Mesenchymal stem cell (in vitro differentiated cells and primary cell): ENCODE data around the gene PHF1.
"Not testable (repeated sequence)": the region's sequence is repeated elsewhere in the genome, so short reads cannot be mapped to it uniquely, and the experiment has no call there.

ENCODE experiments used
- DNase-seq: peaks from one replicate; pipeline ENCODE4 v3.0.0-alpha.2; 2013
- H2AFZ ChIP-seq: one replicate; pipeline ENCODE4 v1.6.1; 2013; ENCODE audit warnings: low read depth, mild to moderate bottlenecking, control low read depth, inconsistent platforms, low read length, moderate library complexity
- H2AK5ac ChIP-seq: 2 replicates; pipeline ENCODE4 v1.6.1; 2013; ENCODE audit warnings: low read length, moderate library complexity, mild to moderate bottlenecking, inconsistent platforms; ENCODE audit not compliant: severe bottlenecking
- H2BK120ac ChIP-seq: one replicate; pipeline ENCODE4 v1.6.1; 2013; ENCODE audit warnings: low read depth, mild to moderate bottlenecking, inconsistent platforms, low read length, moderate library complexity
- H2BK12ac ChIP-seq, 2 experiments: one replicate each; pipeline ENCODE4 v1.6.1; 2013; ENCODE audit warnings: inconsistent platforms in 2 of 2, low read length in 2 of 2, mild to moderate bottlenecking in 2 of 2, moderate library complexity in 2 of 2, control low read depth in 1 of 2
- H2BK15ac ChIP-seq: one replicate; pipeline ENCODE4 v1.6.1; 2013; ENCODE audit warnings: mild to moderate bottlenecking, low read depth, inconsistent platforms; ENCODE audit not compliant: poor library complexity, severe bottlenecking
- H2BK5ac ChIP-seq: 2 replicates; pipeline ENCODE4 v1.6.1; 2013; ENCODE audit warnings: low read depth, mild to moderate bottlenecking, low read length, control low read depth, inconsistent platforms; ENCODE audit not compliant: poor library complexity, severe bottlenecking
- H3K14ac ChIP-seq, 2 experiments: one replicate each; pipeline ENCODE4 v1.6.1; 2013; ENCODE audit warnings: inconsistent platforms in 2 of 2, low read length in 2 of 2, control low read depth in 1 of 2, mild to moderate bottlenecking in 1 of 2, moderate library complexity in 1 of 2
- H3K18ac ChIP-seq, 2 experiments: one replicate each; pipeline ENCODE4 v1.6.1; 2013; ENCODE audit warnings: inconsistent platforms in 2 of 2, low read length in 2 of 2, control low read depth in 1 of 2, low read depth in 1 of 2, mild to moderate bottlenecking in 1 of 2
- H3K23ac ChIP-seq, 2 experiments: one replicate each; pipeline ENCODE4 v1.6.1; 2013; ENCODE audit warnings: inconsistent platforms in 2 of 2, low read length in 2 of 2, mild to moderate bottlenecking in 2 of 2, moderate library complexity in 2 of 2, control low read depth in 1 of 2
- H3K27ac ChIP-seq: 2 replicates; pipeline ENCODE4 v1.5.1; 2013; ENCODE audit warnings: mild to moderate bottlenecking, moderate library complexity, low read length, control low read depth, inconsistent platforms; ENCODE audit not compliant: poor library complexity, severe bottlenecking
- H3K27me3 ChIP-seq, 2 experiments: 2 replicates each; pipeline versions ENCODE4 v1.6.1 to v1.7.0; 2013; ENCODE audit warnings: low read length in 2 of 2, mild to moderate bottlenecking in 2 of 2, moderate library complexity in 2 of 2, control low read depth in 1 of 2, inconsistent platforms in 1 of 2; ENCODE audit not compliant: control insufficient read depth in 1 of 2, insufficient read depth in 1 of 2
- H3K36me3 ChIP-seq, 2 experiments: 2 replicates each; pipeline versions ENCODE4 v1.6.1 to v1.7.0; 2013; ENCODE audit warnings: low read length in 2 of 2, control low read depth in 1 of 2, inconsistent platforms in 1 of 2, low read depth in 1 of 2, mild to moderate bottlenecking in 1 of 2; ENCODE audit not compliant: insufficient read depth in 2 of 2, control insufficient read depth in 1 of 2
- H3K4ac ChIP-seq, 2 experiments: one replicate each; pipeline ENCODE4 v1.6.1; 2013; ENCODE audit warnings: inconsistent platforms in 2 of 2, low read length in 2 of 2, mild to moderate bottlenecking in 2 of 2, moderate library complexity in 2 of 2, control low read depth in 1 of 2, low read depth in 1 of 2
- H3K4me1 ChIP-seq: 2 replicates; pipeline ENCODE4 v1.6.1; 2013; ENCODE audit warnings: low read depth, low read length, control low read depth; ENCODE audit not compliant: control insufficient read depth, insufficient read depth
- H3K4me2 ChIP-seq: 2 replicates; pipeline ENCODE4 v1.6.1; 2013; ENCODE audit warnings: low read length, mild to moderate bottlenecking, inconsistent platforms; ENCODE audit not compliant: poor library complexity, severe bottlenecking
- H3K4me3 ChIP-seq, 2 experiments: 2 replicates each; pipeline versions ENCODE4 v1.5.1 to v1.7.0; 2013; ENCODE audit warnings: low read length in 2 of 2, mild to moderate bottlenecking in 2 of 2, control low read depth in 1 of 2, low read depth in 1 of 2; ENCODE audit not compliant: insufficient read depth in 1 of 2
- H3K79me1 ChIP-seq: replicated peaks from 2 replicates; pipeline ENCODE4 v1.6.1; 2013; ENCODE audit warnings: mild to moderate bottlenecking, control low read depth, low read length, inconsistent platforms; ENCODE audit not compliant: poor library complexity, severe bottlenecking
- H3K9ac ChIP-seq: 2 replicates; pipeline ENCODE4 v1.7.0; 2013; ENCODE audit warnings: mild to moderate bottlenecking, low read length, moderate library complexity
- H3K9me3 ChIP-seq: 2 replicates; pipeline ENCODE4 v1.7.0; 2013; ENCODE audit warnings: mild to moderate bottlenecking, low read length; ENCODE audit not compliant: control insufficient read depth
- H4K8ac ChIP-seq: one replicate; pipeline ENCODE4 v1.6.1; 2013; ENCODE audit warnings: inconsistent platforms, mild to moderate bottlenecking, low read length, moderate library complexity
- H4K91ac ChIP-seq: one replicate; pipeline ENCODE4 v1.6.1; 2013; ENCODE audit warnings: mild to moderate bottlenecking, low read length, inconsistent platforms
- WGBS: methylation state at CpG from one replicate; pipeline ENCODE4 v1.1.7; 2013; ENCODE audit warnings: mixed read lengths; 5-methylcytosine and 5-hydroxymethylcytosine counted together

The PHF1 gene

DNA sequence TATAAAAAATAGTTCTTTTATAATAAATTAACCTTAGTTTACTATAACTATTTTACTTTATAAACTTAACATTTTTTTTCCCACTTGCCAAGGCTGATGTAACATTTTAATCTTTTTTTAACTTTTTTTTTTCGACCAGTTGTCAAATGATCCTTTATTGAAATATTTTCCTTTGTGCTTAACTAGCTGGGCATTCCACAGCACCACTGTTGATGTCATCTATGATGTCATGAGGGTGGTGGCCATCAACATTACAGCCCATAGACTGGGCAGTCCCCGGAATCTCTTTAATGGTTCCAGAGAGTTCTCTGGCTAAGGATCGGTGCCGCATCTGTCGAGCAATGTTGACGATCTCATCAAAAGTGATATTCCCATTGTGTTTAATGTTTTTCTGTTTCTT lies 10.9 kb upstream of the PHF1 start:
- not testable (repeated sequence) for H3K27me3 ChIP-seq, H3K18ac ChIP-seq, H3K4me2 ChIP-seq, H2BK5ac ChIP-seq, H3K9me3 ChIP-seq, H2BK12ac ChIP-seq, H4K8ac ChIP-seq, H2BK15ac ChIP-seq, H2AK5ac ChIP-seq, H3K4me1 ChIP-seq, H2AFZ ChIP-seq, H3K4ac ChIP-seq, H3K23ac ChIP-seq, H3K27ac ChIP-seq, H2BK120ac ChIP-seq, H3K9ac ChIP-seq, H3K14ac ChIP-seq, DNase-seq, H3K4me3 ChIP-seq, H4K91ac ChIP-seq
- peaks cover 8 to 16% of the 10 kb centered on the region in 2 experiments for H3K36me3 ChIP-seq
- peaks cover 17% of the 10 kb centered on the region for H3K79me1 ChIP-seq
- WGBS: 100% methylated on average over 6 of the region's 6 CpGs

GRCh38 chr6:33404884-33405283 lies 5.9 kb upstream of the PHF1 start:
- H2BK15ac ChIP-seq: no peak overlapping the region
- no peak overlapping the region for H3K23ac ChIP-seq
- no peak overlapping the region for H2BK5ac ChIP-seq
- no peak overlapping the region for H2BK12ac ChIP-seq
- H3K27ac ChIP-seq: no peak overlapping the region
- no peak overlapping the region for H3K4me2 ChIP-seq
- H3K36me3 ChIP-seq: peaks cover 20 to 23% of the 10 kb centered on the region in 2 experiments
- no peak overlapping the region for H3K14ac ChIP-seq
- no peak overlapping the region for H3K18ac ChIP-seq
- no peak overlapping the region for H4K91ac ChIP-seq
- H3K4me1 ChIP-seq: no peaks in the 10 kb centered on the region
- no peak overlapping the region for H3K4me3 ChIP-seq
- peaks cover 19% of the 10 kb centered on the region for H3K79me1 ChIP-seq
- no peak overlapping the region for H2AK5ac ChIP-seq
- 96% methylated on average over 17 of the region's 17 CpGs for WGBS
- no peak overlapping the region for H3K4ac ChIP-seq
- no peaks in the 10 kb centered on the region for H3K9me3 ChIP-seq
- no peaks in the 10 kb centered on the region for H3K27me3 ChIP-seq
- no peak for DNase-seq
- no peak overlapping the region for H2AFZ ChIP-seq
- no peak overlapping the region for H4K8ac ChIP-seq
- no peak overlapping the region for H2BK120ac ChIP-seq
- no peak overlapping the region for H3K9ac ChIP-seq

- Histone ChIP-seq H2BK120ac (no peak overlapping the region), H3K79me1 (peaks cover 17% of the 10 kb centered on the region), H3K27ac (no peak overlapping the region), H2BK12ac (no peak overlapping the region), H3K9ac (peak overlapping the region; percentile 1), H3K36me3 (peaks cover 20 to 23% of the 10 kb centered on the region in 2 experiments), H3K4me3 (no peak overlapping the region), H3K4ac (no peak overlapping the region), H2AK5ac (no peak overlapping the region), H3K27me3 (no peaks in the 10 kb centered on the region), H4K91ac (no peak overlapping the region), H2AFZ (no peak overlapping the region), H3K4me2 (no peak overlapping the region), H3K14ac (no peak overlapping the region), H3K4me1 (no peaks in the 10 kb centered on the region), H3K23ac (no peak overlapping the region), H3K9me3 (no peaks in the 10 kb centered on the region), H2BK15ac (no peak overlapping the region), H3K18ac (no peak overlapping the region), H2BK5ac (no peak overlapping the region), H4K8ac (no peak overlapping the region)
- DNase-seq: no peak
- WGBS: 98% methylated on average over 15 of the region's 15 CpGs
These were observed 5.4 kb upstream of the PHF1 start for GRCh38 chr6:33405386-33405940.

DNA sequence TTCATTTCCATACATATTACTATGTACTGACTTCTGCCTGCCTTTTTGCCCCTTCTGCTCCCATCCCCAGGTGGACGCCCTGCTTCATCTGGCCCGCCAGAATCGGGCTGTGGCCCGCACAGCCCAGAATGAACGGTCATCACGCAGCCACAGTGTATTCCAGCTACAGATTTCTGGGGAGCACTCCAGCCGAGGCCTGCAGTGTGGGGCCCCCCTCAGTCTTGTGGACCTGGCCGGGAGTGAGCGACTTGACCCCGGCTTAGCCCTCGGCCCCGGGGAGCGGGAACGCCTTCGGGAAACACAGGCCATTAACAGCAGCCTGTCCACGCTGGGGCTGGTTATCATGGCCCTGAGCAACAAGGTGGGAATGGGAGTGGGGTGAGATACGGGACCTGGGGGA lies 4.7 kb upstream of the PHF1 start:
- no peaks in the 10 kb centered on the region for H3K27me3 ChIP-seq
- H3K9ac ChIP-seq: peak overlapping the region; percentile 15
- no peak overlapping the region for H3K27ac ChIP-seq
- H2AFZ ChIP-seq: no peak overlapping the region
- H4K91ac ChIP-seq: no peak overlapping the region
- H2BK5ac ChIP-seq: no peak overlapping the region
- H3K4me1 ChIP-seq: no peaks in the 10 kb centered on the region
- H2AK5ac ChIP-seq: no peak overlapping the region
- no peak overlapping the region for H3K23ac ChIP-seq
- H3K79me1 ChIP-seq: peaks cover 17% of the 10 kb centered on the region
- WGBS: 96% methylated on average over 16 of the region's 17 CpGs
- no peak overlapping the region for H3K4me2 ChIP-seq
- H3K18ac ChIP-seq: no peak overlapping the region
- no peak overlapping the region for H3K14ac ChIP-seq
- no peaks in the 10 kb centered on the region for H3K9me3 ChIP-seq
- H2BK120ac ChIP-seq: no peak overlapping the region
- no peak overlapping the region for H3K4ac ChIP-seq
- H2BK12ac ChIP-seq: no peak overlapping the region
- peaks cover 20 to 23% of the 10 kb centered on the region in 2 experiments for H3K36me3 ChIP-seq
- H2BK15ac ChIP-seq: no peak overlapping the region
- no peak overlapping the region for H3K4me3 ChIP-seq
- no peak for DNase-seq
- H4K8ac ChIP-seq: no peak overlapping the region
